T follicular helper cell (primary cell): ENCODE measurements around the gene GXYLT1.
"Not testable (repeated sequence)": the region's sequence is repeated elsewhere in the genome, so short reads cannot be mapped to it uniquely, and the experiment has no call there.

ENCODE experiments used
- DNase-seq: peaks from one replicate; pipeline ENCODE4 v3.0.0-alpha.2; 2020; ENCODE audit warnings: low read depth
- total RNA-seq, 2 experiments: gene quantifications; one replicate each; lab custom pipeline; 2026; lab: John Stamatoyannopoulos, UW

Gene GXYLT1
- total RNA-seq: 19.9 to 22.8 reads per million in 2 experiments

DNA sequence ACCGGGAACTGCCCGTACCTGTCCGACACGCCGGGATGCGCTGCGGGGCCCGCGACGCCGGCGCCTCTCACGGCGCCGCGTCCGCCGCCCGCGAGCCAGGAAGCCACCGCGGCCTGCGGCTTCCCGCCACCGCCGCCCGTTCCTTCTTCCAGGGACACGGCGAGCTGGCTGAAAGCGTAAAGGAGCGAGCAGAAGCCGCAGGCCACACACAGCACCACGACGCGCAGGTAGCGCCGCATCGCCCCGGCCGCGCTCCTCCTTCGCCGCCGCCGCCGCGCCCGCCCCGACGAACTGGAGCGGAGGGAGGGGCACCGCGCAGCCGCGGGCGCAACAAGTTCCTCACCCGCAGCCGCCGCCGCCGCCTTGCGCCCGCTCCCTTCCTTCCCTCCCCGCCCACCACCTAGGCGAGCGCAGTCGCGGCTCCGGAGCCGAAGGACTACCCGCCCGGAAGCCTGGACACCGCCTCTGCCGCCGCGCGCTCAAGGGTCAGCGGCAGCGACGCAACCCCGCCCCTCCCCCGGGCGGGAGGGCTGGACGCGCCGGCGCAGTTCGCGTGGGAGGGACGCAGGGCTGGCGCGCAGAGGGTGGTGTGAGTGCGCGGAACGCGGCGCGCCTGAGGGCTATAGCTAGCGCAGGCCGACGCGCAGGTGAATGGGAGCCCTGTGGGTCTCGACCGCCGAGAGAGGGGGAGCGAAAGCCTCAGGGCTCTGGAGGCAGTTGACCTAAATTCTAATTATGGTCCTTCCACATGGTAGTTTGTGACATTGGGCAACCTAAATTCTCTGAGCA, at the start of gene GXYLT1:
TSS of gene GXYLT1 (minus strand) at position 467 of the 789 bp plus-strand sequence. CDS start at position 239, 228 bp downstream.
- DNase-seq: peak; percentile 58

DNA sequence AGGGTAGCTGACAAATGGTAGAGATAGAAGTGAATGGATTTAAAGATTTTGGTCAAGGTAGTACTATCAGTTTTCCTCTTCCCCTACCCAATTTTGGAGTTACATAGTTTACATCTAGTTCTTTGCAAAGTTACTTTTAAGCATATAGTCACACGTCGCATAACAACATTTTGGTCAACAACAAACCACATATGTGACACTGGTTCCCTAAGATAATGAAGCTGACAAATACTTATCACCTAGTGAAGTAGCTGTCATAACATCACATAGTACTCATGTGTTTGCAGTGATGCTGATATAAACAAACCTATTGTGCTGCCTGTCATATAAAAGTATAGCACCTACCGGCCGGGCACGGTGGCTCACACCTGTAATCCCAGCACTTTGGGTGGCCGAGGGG, 48.0 kb upstream of the GXYLT1 start:
- DNase-seq: no peak

- DNase-seq: no peak
These were observed 47.6 kb upstream of the GXYLT1 start for GRCh38 chr12:42192258-42192657.

- no peak for DNase-seq
These were observed 45.7 kb upstream of the GXYLT1 start for GRCh38 chr12:42190376-42190775.

DNA sequence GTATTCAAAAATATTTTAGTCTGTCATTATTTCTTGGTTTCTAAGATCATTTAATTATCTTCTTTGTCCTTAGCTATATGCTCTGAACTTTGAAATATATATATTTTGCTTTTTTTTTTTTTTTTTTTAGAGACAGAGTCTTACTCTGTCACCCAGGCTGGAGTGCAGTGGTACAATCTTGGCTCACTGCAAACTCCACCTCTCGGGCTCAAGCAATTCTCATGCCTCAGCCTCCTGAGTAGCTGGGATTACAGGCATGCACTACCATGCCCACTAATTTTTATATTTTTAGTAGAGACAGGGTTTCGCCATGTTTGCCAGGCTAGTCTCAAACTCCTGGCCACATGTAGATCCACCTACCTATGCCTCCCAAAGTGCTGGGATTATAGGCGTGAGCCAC, 43.6 kb upstream of the GXYLT1 start:
- DNase-seq: not testable (repeated sequence)

DNA sequence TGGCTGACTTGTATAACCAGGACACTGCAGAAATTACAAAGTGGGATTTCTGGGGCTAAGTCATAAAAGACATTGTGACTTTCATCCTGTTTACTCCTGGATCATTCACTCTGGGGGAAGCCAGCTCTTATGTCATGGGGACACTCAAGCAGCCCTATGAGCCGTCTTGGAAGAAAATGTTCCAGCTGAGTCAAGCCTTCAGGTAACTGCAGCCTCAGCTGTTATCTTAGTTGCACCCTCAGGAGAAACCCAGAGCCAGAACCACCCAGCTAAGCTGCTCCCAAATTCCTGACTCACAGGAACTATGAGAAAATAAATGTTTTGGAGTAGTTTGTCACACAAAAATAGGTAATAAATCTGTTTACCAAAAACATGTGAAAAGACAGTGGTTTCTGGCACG, 43.1 kb upstream of the GXYLT1 start:
- DNase-seq: no peak

DNA sequence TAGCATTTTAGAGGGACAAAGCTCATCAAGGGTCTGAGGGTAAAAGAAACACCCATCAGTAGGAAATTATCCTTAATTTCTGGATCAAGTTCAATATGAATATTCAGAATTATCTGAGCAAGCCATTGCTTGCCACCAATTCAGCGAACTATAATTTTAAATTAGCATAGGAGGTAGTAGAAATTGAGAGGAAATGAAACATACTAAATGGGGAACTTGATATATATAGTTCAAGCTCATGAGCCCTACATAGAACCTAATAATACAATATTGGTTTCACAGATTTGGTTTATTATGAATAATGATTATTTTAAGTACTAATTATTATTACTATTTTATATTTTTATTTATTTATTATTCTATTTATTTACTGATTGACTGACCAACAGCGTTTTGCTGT, 42.1 kb upstream of the GXYLT1 start:
- no peak for DNase-seq

- DNase-seq: no peak
These were observed 37.7 kb upstream of the GXYLT1 start for GRCh38 chr12:42182394-42182793.

GRCh38 chr12:42180990-42181596, 36.4 kb upstream of the GXYLT1 start:
- no peak for DNase-seq

- DNase-seq: no peak
These were observed 33.4 kb upstream of the GXYLT1 start for GRCh38 chr12:42178101-42178500.

- no peak for DNase-seq
These were observed 30.3 kb upstream of the GXYLT1 start for GRCh38 chr12:42174978-42175377.

- DNase-seq: no peak
These were observed 29.4 kb upstream of the GXYLT1 start for GRCh38 chr12:42173961-42174521.

GRCh38 chr12:42172441-42173210, 28.0 kb upstream of the GXYLT1 start:
- DNase-seq: no peak

- no peak for DNase-seq
These were observed 23.0 kb upstream of the GXYLT1 start for GRCh38 chr12:42167711-42168110.

GRCh38 chr12:42166501-42166900, 21.8 kb upstream of the GXYLT1 start:
- no peak for DNase-seq

DNA sequence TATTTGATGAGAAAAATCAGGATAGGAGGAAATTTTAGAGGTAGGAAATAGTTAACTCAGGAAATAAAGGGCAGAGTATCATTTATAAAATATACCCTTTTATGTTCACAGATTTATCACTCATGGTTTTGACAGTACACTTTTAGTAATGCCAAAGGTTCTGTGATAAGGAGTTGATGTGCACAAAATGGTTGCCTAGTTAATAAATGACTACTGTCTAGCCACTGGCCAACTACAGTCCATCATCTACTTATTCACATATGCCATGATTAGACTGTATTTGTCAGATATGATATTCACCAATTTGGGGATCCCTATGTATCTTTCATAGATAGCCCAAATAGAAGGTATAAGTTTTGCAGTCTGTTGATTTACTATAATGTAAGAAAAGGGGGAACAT, 19.2 kb upstream of the GXYLT1 start:
- DNase-seq: no peak

GRCh38 chr12:42162965-42163364, 18.3 kb upstream of the GXYLT1 start:
- no peak for DNase-seq

GRCh38 chr12:42162193-42162592, 17.5 kb upstream of the GXYLT1 start:
- no peak for DNase-seq

- DNase-seq: no peak
These were observed 16.9 kb upstream of the GXYLT1 start for GRCh38 chr12:42161529-42161928.

DNA sequence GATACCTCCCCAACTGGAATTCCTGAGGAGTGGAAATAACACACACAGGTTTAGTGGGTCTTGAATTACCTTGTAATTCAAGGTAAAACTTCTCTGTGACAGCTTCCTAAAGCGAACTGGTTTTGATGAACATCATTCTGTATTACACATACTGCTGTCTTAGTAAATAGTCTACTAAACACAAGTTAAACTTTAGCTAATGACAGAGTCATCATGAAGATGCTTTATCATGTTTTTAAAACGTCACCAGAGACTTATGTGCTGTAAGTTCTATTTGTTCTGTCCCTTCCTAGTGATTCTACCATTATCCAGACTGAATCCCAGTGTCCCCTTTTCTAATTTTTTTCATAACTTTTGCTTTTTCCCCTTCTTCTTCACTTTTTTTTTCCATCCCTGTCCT, 11.6 kb upstream of the GXYLT1 start:
- no peak for DNase-seq

GRCh38 chr12:42145552-42146215, 1.0 kb upstream of the GXYLT1 start:
- no peak for DNase-seq

- no peak for DNase-seq
These were observed 499 bp upstream of the GXYLT1 start for GRCh38 chr12:42145197-42145549.
